HTR-8/SVneo (cell line): ENCODE measurements around the gene MACROD2.

Experiments
- DNase-seq: peaks from one replicate; pipeline ENCODE4 v3.0.0; 2011; ENCODE audit warnings: low spot score, mixed read lengths; ENCODE audit not compliant: insufficient read length
- FAIRE-seq: peaks from 2 replicates; lab custom pipeline; 2011; peaks lifted over from hg19 to GRCh38; lab: Jason Lieb, UNC

MACROD2 gene

DNA sequence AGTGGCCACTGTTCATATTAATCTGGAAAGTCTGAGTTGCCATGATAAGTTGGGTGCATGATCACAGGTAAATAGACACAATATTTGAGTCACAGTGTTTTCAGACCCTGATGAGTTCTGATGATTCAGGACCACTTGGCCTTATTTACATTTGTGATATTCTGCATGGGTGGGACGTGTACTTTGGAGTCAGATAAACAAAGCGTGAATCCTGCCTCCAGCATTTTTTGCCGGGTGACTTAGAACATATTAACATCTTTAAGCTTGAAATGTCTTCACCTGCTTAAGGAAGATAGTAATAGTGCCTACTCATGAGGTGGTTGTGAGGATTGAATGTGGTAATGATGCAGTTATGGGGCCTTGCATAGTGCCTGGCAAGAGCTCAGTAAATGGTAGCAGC is 1582.8 kb downstream of the MACROD2 start:
- no peak for FAIRE-seq

DNA sequence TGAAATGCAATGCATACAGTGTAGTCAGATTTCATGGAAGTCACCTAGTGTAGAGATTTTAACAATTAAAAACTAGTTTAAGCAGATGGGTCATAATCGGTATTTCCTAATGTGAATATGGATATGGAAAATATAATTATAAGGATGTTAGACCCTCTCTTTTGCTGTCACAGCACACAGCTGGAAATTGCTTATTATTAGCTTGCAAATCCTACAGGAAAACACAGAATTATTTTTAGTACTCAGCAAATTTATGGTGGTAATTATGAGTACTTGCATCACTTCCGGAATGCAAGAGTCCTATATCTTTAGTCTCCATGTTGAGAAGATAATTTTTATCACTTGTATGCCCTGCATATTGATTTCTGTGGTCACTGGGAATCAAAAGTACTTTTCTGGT is 1584.4 kb downstream of the MACROD2 start:
- FAIRE-seq (no peak), DNase-seq (no peak)

More for the DNA sequence above, 1582.8 kb downstream of the MACROD2 start:
- no peak for DNase-seq

DNA sequence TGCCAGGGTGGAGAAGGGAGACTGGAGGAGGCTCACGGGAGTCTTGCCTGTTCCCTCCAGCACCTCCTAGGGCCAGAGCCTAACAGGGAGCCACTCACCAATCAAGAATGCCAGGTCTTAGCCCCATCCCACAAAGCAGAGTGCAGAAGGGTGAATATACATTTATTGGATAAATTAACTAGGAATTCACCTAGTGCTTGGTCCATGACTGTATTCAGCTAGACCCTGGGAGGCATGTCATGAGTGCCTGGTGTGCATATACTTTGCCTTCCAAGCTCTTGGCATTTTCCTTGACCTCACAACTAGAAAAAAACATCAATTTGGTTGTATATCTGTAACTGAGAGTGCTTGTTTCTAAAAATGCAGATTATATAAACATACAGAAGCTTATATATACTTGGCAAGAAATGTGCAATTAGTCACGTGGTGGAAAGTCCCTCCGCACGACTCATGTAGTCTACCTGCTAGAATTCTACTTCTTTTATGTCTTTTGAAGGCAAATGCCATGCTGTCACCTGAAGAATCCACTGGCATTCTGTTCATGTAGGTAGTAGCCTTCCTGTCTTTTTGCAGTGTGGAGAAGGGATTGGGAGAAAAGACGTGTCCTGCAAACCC is 1586.9 kb downstream of the MACROD2 start:
- FAIRE-seq (no peak), DNase-seq (no peak)

DNA sequence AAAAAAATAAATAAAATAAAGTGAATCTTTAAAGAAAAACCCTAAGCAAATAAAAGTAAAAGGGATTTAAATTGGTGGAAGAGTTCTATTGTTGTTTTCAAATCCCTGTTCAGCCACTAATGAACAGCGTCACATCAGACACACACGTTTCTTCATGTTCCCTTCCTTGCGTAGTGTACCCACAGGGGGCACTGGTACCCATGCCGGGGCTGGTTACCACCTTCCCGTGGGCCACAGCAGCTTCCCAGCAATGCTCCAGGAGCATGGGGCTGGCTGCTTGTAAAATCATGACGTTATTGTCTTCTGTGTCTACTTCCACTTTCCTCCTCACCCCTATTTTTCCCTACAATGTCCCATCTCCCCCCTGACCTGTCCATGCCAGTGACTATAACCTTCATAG is 1589.2 kb downstream of the MACROD2 start:
- no peak for FAIRE-seq
- DNase-seq, result no peak

DNA sequence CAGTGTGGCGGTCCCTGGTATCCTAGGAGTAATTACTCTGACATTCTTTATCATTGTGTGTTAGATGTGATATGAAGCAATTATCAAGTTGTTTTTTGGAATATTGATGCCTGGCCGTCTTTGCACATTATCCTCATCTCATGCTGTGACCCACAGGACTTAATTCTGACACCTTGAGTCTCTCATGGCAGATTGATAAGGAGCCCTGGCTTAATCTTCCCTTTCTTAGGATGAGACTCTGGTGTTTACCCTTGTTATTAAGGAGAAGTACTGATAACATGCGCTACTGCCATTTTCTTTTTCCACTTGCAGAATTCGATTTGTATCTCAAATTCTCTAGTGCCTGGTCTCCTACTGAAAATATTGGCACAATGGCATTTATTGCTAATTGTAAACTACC is 1597.8 kb downstream of the MACROD2 start:
- FAIRE-seq, result no peak
- DNase-seq, result no peak

DNA sequence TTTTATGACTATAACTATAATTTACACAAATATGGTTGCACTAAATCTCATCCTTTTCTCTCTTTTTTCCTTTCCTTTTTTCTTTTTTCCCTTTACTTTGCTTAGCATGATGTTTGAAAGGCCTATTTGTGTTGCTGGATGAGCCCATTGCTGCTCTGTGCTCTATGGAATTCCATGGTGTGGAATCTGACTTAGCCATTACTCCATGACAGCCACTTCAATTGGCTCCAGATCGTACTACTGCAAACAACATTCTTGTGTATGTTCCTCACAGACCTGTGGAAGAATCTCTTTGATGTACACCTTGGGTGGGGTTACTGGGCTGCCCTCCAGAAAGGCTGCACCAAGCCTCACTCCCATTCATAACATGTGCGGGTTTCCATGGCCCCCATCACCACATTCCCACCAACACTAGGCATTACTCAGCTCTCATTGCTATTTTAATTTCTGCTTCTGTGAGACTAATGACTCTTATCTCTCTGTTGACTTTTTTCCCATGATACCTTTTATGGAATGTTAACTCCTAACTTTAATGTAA is 1598.9 kb downstream of the MACROD2 start:
- no peak for FAIRE-seq

DNA sequence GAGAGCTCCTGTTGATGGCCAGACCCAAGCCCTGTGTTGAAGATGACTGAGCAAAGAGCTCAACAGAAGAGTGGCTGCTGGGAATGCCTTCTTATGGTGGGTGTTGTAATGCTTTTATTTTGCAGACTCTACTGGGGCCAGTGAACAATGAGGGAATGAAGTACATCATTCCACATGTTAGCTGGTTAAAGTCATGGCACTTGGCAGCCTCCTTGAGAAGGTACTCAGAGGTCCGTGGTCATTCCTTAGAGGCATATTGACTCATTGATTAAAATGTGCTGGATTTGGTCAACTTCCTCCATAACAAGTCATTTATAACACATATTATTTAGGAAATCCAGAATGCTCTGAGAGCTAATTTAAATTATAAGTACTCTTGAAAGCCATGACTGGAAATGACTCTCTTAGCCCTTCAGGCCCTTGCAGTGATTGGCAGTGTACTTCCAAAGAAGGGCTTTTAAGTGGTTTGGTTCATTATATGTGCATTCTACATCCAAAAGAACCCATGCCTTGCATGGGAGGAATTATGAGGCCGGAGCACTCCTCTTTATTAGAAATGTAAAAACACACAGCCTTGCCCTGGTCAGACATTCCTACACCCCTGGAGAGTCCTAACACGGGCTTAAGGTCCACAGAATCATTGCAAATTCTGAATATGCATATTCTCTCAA is 1601.0 kb downstream of the MACROD2 start:
- FAIRE-seq, result no peak
- no peak for DNase-seq

More for the DNA sequence above, 1598.9 kb downstream of the MACROD2 start:
- no peak for DNase-seq

DNA sequence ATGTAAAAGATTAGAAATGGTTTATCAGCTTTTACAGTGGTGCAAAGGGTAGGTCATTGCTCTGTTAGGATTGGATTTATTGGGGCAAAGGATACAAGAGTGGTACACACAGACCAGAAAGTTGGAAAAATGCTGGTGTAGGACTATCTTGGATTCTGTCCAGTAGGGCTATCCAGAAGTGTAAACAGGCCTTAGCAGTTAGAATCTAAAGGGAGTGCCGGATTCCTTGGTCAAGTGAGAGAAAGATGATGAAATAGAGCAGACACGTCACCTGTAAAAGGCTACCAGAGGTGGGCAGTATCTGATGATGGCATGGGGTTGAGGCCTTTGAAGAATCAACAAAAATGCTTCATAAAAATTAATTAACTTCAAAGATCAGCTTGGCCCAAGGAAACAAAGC is 1602.0 kb downstream of the MACROD2 start:
- FAIRE-seq (no peak), DNase-seq (no peak)

DNA sequence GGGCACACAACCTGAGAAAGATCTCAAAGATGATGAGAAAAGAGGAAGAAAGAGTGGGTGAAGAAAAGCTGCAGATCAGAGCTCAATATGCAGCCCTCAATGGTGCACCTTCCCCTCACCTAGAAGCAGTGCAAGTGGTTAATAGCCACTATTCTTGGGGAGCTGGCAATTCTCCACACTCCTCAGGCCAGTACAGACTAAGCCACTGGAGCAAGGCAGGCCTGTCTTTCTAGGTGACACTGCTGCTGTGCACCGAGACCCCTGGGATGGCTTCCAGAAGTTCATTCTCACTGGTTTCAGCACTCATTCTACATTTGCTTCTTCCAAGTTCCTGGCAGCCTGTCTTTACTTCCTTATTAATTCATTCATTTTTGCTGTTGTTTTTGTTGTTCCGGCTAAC is 1604.6 kb downstream of the MACROD2 start:
- DNase-seq (no peak), FAIRE-seq (no peak)

DNA sequence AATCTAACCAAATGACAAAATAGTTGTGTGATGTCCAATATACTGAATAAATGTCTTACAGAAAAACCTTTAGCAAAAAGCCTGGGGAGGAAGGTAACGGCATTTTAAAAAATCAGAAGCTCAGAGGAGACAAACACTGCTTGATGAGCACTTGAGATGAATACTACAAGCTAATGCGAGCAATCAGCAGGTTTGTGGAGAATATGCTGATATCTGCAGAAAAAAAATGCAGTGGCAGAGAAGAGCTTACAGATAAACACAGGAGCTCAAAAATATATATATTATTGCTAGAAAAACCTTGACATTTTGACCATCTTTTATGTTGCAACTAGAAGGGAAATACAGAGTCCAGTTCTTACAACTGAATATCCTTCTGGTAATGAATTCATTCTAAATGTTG is 1605.2 kb downstream of the MACROD2 start:
- no peak for FAIRE-seq

DNA sequence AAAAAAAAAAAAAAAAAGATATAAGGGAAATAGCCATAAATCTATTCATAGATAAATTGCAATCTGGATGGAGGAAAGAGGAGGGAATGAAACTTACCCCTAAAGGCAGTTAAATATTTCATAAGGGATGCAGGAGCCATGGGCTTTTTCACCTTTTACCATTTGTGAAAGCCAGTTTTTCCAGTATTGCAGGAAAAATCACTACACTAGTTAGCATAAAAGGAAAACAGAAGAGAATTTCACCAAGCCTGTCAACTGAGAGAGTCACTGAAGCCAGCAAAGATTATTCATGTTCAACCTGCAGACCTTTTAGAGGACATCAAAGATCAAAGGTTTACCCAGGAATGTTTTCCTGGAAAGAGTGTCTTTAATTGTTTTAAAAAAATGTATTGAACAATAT is 1608.2 kb downstream of the MACROD2 start:
- no peak for FAIRE-seq

More for the DNA sequence above, 1605.2 kb downstream of the MACROD2 start:
- no peak for DNase-seq

DNA sequence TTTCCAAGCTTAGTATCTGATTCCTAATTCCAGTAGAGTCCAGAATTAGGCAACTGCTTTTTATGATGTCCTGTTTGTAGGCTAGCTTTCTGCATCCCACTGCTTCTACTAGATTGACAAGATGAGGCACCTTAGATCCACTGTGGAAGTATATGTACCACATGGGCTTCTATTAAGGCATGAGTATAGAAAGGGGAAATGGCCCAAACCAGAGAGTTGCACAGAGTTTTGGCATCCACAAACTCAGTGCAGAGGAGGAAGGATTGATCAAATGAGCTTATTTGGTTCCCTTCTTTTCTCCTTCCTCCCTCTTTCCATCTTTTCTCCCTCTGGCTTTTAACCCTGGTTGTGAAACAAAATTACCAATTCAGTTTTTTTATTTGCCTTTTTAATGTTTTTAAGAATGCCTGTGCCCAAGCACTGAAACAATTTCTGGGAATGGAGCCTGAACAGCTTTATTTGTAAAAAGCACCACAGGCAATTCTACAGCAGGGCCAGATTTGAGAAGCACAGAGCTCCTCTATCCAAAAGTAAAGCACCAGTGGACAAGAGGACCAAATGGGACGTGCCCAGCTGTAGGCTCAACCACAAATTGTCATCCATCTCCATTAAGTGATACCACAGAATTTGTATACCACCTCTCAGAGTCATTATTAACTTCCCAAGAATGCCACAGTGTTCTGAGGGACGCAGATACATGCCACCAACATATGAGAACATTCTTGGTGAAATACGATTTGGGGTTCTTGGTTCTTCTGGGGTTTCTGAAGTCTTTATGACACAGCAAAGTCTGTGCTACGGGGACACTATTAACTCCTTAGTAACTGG is 1608.9 kb downstream of the MACROD2 start:
- DNase-seq, result no peak
- no peak for FAIRE-seq

More for the DNA sequence above, 1608.2 kb downstream of the MACROD2 start:
- DNase-seq, result no peak

DNA sequence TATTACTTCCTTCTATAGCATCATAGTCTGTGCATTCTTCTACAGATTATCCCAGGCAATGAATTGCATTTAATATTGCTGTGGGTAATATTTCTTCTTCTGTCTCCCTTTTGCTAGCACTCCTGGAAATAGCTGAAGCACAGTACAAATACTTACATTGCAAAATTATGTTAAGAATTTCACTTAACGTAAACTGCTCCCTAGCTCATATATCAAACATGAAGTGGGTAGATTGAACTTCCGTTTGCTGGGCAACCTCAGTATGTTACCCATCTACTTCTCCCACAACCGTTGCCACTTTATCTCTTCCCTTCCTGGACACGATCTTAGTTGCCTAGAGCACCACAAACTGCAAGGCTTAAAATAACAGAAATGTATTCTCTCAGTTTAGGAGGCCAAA is 1614.6 kb downstream of the MACROD2 start:
- DNase-seq (no peak), FAIRE-seq (no peak)

DNA sequence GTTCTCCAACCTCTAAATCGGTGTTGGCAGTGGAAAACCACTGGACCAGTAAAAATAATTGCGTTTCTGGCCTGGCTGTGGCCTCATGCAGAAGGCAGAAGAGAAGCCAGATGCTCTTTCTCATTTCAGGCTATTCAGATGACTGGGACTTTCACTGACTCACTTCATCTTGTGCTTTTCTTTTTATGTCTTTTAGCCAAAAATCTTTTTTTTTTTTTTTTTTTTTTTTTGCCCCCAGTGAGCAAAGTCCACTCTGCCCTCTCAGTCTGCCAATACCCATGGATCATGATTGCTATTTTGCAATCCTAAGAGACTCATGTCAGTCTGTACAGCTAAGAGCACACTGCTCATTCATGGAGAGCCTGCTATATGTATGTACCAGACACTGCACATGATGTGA is 1615.5 kb downstream of the MACROD2 start:
- FAIRE-seq (no peak), DNase-seq (no peak)

DNA sequence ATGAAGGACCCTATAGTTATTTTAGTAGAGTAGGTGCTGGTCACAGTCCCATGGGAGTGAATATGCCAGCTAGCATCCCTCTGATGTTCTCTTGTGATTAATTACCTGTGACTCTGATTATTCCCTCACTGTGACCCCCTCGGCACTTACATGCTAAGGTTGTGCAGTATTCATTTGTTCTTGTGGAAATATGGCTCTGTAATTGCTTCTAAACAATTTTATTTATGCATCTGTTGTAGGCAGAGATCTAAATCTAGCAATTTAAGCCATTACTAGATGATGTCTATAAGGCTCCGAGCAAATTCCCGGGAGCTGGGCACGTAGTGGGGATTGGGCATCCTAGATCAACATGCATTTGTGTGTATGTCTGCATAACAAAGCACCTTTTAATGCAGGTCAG is 1616.2 kb downstream of the MACROD2 start:
- FAIRE-seq, result no peak
- DNase-seq, result no peak

DNA sequence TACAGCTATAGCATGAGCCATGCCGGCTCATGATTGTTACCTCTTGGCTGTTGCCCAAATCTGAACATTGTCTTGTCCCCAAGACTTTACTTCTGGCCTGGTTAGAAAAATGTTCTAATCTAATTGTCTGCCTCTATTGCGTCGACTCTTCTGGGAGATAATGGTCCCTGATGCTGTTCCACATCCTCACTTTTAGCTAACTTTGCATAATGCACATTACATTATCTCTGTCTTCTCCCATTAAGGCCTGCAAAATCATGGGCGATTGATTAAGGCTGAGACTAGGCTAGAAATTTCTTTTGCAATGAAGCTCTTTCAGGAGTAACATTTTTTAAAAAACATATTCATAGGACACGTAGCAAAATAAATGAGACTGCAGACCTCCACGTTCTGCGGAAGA is 1616.9 kb downstream of the MACROD2 start:
- FAIRE-seq (no peak), DNase-seq (no peak)

DNA sequence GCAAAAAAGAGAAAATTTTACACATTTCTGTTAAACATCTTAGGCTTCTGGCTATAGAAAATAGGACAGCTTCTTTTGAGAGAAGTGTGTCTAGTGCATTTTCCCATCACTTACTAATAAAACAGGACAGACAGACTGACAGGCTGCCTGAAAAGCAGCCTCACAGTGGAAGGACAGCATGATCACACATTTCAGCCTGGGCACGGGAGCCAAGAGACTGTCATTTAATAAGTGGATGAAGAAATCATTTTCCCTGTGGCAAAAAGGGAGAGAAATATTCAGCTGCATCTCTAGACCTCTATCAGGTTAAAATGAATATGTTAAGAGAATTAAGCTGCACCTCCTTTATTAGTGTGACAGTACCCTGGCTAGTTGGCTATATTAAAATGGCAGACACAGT is 1617.5 kb downstream of the MACROD2 start:
- DNase-seq (no peak), FAIRE-seq (no peak)

DNA sequence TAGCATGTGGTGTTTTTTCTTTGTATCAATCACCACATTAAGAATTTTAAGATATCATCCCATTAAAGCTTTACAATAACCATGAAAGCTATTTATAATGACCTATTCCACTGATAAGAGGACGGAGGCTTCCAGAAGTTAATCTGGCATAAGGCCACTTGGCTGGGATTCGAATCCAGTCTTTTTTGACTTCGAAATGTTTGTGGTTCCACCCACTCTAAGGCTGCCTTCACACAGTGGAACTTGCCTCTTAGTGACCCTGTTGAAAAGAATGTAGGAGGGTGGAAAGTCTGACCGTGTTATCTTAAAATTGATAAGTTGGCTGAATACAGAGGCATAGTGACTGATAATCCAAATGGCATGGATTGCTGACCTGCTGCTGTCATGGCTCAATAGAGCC is 1618.2 kb downstream of the MACROD2 start:
- no peak for FAIRE-seq
- no peak for DNase-seq

DNA sequence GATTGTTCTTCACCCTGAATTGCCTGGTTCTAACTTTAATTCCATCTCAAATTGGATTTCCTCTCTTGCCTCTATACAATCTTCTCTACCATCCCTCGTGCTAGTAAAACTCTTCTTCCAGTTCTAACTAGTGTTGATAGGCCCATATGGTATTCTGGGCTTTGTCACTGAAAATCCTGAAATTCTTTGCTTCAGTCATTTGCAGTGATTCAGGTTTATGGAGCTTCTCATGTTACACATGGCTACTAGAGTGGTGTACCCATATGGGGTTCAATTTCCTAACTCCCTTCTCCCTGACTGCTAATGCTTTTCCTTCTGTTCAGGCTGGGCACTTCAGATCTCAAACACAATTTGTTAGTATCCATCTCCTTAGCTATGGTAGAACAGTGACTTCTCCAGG is 1621.3 kb downstream of the MACROD2 start:
- DNase-seq (no peak), FAIRE-seq (no peak)

DNA sequence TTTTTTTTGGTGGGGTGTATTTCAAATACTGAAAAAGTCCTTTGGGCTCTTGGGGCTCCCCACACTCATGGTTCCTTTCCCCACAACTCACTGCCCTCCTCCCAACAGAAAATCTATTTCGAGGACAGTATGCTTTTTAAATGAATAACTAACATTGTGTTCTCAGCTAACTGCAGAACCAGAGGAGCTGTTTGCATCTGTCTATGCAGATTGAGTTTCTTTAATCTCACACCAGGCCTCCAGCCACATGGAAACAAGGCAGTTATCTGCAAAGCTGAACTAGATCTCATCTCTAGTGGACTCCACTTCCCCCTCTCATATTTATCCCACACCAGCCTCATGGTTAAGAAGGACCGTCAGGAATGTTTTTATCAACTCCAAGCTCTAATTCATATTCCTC is 1622.8 kb downstream of the MACROD2 start:
- FAIRE-seq, result no peak
- DNase-seq, result no peak

DNA sequence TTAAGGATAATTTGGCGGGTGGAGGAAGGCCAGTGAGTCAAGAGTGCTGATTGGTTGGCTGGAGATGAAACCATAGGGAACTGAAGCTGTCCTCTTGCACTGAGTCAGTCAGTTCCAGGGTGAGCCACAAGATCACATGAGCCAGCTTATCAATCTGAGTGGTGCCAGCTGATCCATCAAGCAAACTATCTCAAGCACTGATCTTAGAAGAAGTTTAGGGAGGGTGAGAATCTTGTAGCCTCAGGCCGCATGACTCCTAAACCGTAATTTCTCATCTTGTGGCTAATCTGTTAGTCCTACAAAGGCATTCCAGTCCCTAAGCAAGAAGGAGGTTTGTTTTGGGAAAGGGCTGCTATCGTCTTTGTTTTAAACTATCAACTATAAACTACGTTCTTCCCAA is 1623.6 kb downstream of the MACROD2 start:
- DNase-seq (no peak), FAIRE-seq (no peak)
